Inflammatory macrophage treated with lipopolysaccharide for 1 hour (primary cell): ENCODE measurements around the gene ZNF774.
A peak's percentile ranks its signal among the peaks of the same experiment; 100 is the strongest.
"Not testable (repeated sequence)": the region's sequence is repeated elsewhere in the genome, so short reads cannot be mapped to it uniquely, and the experiment has no call there.

Source experiments
- DNase-seq, 2 donors: peaks; one replicate each; pipeline ENCODE4 v3.0.0-alpha.2; 2020 to 2022

Gene ZNF774

GRCh38 chr15:90393040-90393439 lies 41.0 kb downstream of the ZNF774 start:
- no peak for DNase-seq

GRCh38 chr15:90394074-90394473 lies 42.0 kb downstream of the ZNF774 start:
- DNase-seq: no peak

GRCh38 chr15:90394748-90395442 lies 42.8 kb downstream of the ZNF774 start:
- peak; percentile 45 to 52 for DNase-seq

- no peak for DNase-seq
These were observed 44.2 kb downstream of the ZNF774 start for GRCh38 chr15:90396321-90396720.

- peak in 1 of 2 donors; percentile 30 for DNase-seq
These were observed 48.1 kb downstream of the ZNF774 start for GRCh38 chr15:90400005-90400758.

- peak; percentile 86 to 94 for DNase-seq
These were observed 48.8 kb downstream of the ZNF774 start for GRCh38 chr15:90400759-90401314.

- peak in 1 of 2 donors; percentile 26 for DNase-seq
These were observed 49.4 kb downstream of the ZNF774 start for GRCh38 chr15:90401495-90401894.

GRCh38 chr15:90402223-90402622 lies 50.1 kb downstream of the ZNF774 start:
- peak; percentile 83 to 94 for DNase-seq

GRCh38 chr15:90402767-90403166 lies 50.7 kb downstream of the ZNF774 start:
- DNase-seq: no peak

GRCh38 chr15:90405055-90405607 lies 53.0 kb downstream of the ZNF774 start:
- DNase-seq: no peak

GRCh38 chr15:90407336-90407735 lies 55.3 kb downstream of the ZNF774 start:
- peak; percentile 67 to 77 for DNase-seq

GRCh38 chr15:90407871-90408317 lies 55.8 kb downstream of the ZNF774 start:
- DNase-seq: peak; percentile 83 to 92

- DNase-seq: no peak
These were observed 56.6 kb downstream of the ZNF774 start for GRCh38 chr15:90408657-90409056.

- DNase-seq: not testable (repeated sequence)
These were observed 57.5 kb downstream of the ZNF774 start for GRCh38 chr15:90409587-90409986.

- not testable (repeated sequence) for DNase-seq
These were observed 58.2 kb downstream of the ZNF774 start for GRCh38 chr15:90410316-90410715.

- DNase-seq: no peak
These were observed 59.1 kb downstream of the ZNF774 start for GRCh38 chr15:90411176-90411575.
